ENCODE data around the gene MZT1. TPM values are rescaled to one million over a fixed set of nuclear protein-coding genes. Genes with fewer than 3 reads are reported as not detected.

Gene MZT1, protein sequence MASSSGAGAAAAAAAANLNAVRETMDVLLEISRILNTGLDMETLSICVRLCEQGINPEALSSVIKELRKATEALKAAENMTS
- total RNA-seq (2022; extraction: Qiagen RNA extraction), result 9.3 to 13.5 TPM (median 9.8 TPM) in 5 replicates

DNA sequence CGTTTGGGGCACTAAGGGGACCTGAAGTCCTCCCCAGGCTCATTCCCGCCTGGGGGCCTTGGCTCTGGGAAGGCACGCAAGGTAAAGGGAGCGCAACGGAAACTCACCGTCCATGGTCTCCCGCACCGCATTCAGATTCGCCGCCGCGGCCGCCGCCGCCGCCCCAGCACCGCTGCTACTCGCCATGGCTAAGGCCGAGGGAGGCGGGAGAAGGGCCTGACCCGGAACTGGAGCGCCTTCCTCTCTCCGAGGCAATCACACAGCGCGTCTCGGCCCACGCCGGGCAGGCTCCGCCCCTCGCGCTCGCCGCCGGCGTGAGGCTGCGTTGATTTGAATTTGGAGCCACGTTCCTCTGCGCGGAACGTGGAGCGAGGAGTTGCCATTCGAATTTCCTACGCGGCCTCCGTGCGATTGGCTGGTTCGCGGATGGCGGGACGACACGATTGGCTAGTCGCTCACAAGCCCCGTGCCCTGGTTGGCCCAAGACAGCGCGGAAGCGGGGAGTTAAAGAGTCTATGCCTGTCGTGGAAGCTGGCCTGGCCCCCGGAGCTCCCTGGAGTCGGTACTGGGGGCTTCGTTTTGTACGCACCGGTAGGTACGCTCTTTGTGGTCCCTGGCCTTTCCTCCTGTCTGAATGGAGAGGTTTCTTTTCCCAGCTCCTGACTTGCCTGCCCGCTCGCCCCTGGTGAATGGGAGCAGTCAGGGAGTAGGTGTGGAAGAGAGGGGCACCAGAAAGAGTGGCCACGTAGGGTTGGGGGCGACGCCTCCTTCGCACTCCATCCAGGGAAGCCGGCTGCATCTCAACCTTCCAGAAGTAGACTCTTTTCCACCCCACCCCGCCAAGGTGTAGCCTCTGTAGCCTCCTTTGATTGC, at the start of gene MZT1, which contains the start of gene BORA:
Gene MZT1 (minus strand): TSS at position 213 of the 873 bp plus-strand sequence. CDS start 27 bp downstream, at position 186.
Gene BORA (plus strand): TSS at position 507 of the 873 bp plus-strand sequence. CDS start 1,018 bp downstream, outside the sequence.

Other genes with a start within 250 kb of the MZT1 start
- gene BORA, start 294 bp upstream of the MZT1 start, total RNA-seq (2022; extraction: Qiagen RNA extraction), result 7.2 to 9.7 TPM (median 7.6 TPM) in 5 replicates
- gene DIS3, start 54.3 kb upstream of the MZT1 start, total RNA-seq (2022; extraction: Qiagen RNA extraction), result 16.5 to 22.4 TPM (median 18.7 TPM) in 5 replicates
- gene PIBF1, start 54.5 kb upstream of the MZT1 start, total RNA-seq (2022; extraction: Qiagen RNA extraction), result 4.0 to 5.4 TPM (median 4.2 TPM) in 5 replicates